CD4-positive, alpha-beta T cell treated with Interleukin-2 at 100 ng/mL for 4 hours (primary cell): Measurements from ENCODE around the gene PAPPA2.

Source experiments
- DNase-seq: peaks from one replicate; pipeline ENCODE4 v3.0.0-alpha.2; 2020; ENCODE audit warnings: low spot score

The PAPPA2 gene

GRCh38 chr1:176767714-176768136 is 304.8 kb downstream of the PAPPA2 start:
- DNase-seq: no peak

- no peak for DNase-seq
Observed at GRCh38 chr1:176768532-176768931, 305.6 kb downstream of the PAPPA2 start.

GRCh38 chr1:176770066-176770465 is 307.1 kb downstream of the PAPPA2 start:
- DNase-seq: no peak

GRCh38 chr1:176773038-176773437 is 310.1 kb downstream of the PAPPA2 start:
- DNase-seq: no peak

- DNase-seq: no peak
Observed at GRCh38 chr1:176774224-176774623, 311.2 kb downstream of the PAPPA2 start.

- DNase-seq: no peak
Observed at GRCh38 chr1:176775378-176775777, 312.4 kb downstream of the PAPPA2 start.

GRCh38 chr1:176775996-176776395 is 313.0 kb downstream of the PAPPA2 start:
- no peak for DNase-seq

GRCh38 chr1:176778056-176778455 is 315.1 kb downstream of the PAPPA2 start:
- DNase-seq: no peak

GRCh38 chr1:176779992-176780328 is 317.0 kb downstream of the PAPPA2 start:
- DNase-seq: no peak

- DNase-seq: no peak
Observed at GRCh38 chr1:176783309-176783708, 320.3 kb downstream of the PAPPA2 start.

- DNase-seq: no peak
Observed at GRCh38 chr1:176785056-176785455, 322.1 kb downstream of the PAPPA2 start.

GRCh38 chr1:176785791-176786190 is 322.8 kb downstream of the PAPPA2 start:
- no peak for DNase-seq

- DNase-seq: no peak
Observed at GRCh38 chr1:176786274-176786673, 323.3 kb downstream of the PAPPA2 start.

- DNase-seq: no peak
Observed at GRCh38 chr1:176789571-176790090, 326.7 kb downstream of the PAPPA2 start.

- DNase-seq: no peak
Observed at GRCh38 chr1:176790786-176791185, 327.8 kb downstream of the PAPPA2 start.

- no peak for DNase-seq
Observed at GRCh38 chr1:176791906-176792305, 328.9 kb downstream of the PAPPA2 start.

GRCh38 chr1:176794897-176795508 is 332.0 kb downstream of the PAPPA2 start:
- no peak for DNase-seq

- DNase-seq: no peak
Observed at GRCh38 chr1:176795929-176796328, 333.0 kb downstream of the PAPPA2 start.

GRCh38 chr1:176796583-176796982 is 333.6 kb downstream of the PAPPA2 start:
- no peak for DNase-seq

- no peak for DNase-seq
Observed at GRCh38 chr1:176799327-176799726, 336.4 kb downstream of the PAPPA2 start.

- DNase-seq: no peak
Observed at GRCh38 chr1:176800978-176801513, 338.1 kb downstream of the PAPPA2 start.

GRCh38 chr1:176801514-176802020 is 338.6 kb downstream of the PAPPA2 start:
- DNase-seq: no peak

GRCh38 chr1:176802316-176802715 is 339.3 kb downstream of the PAPPA2 start:
- no peak for DNase-seq

- DNase-seq: no peak
Observed at GRCh38 chr1:176803042-176803441, 340.1 kb downstream of the PAPPA2 start.
